Coronary artery (tissue), 2 donors: ENCODE results near the gene RBM26.
"Not testable (repeated sequence)": the region's sequence is repeated elsewhere in the genome, so short reads cannot be mapped to it uniquely, and the experiment has no call there.

Source experiments
- DNase-seq: peaks from one replicate; pipeline ENCODE4 v3.0.0-alpha.2; 2017; ENCODE audit warnings: low spot score
- H3K27ac ChIP-seq, 2 donors: fragments of 200-600 bp; sonication (generic); one replicate each; pipeline ENCODE4 v1.5.1; 2016 to 2019
- H3K4me3 ChIP-seq: fragments of 200-600 bp; sonication (generic); 2 replicates; pipeline ENCODE4 v1.5.1; 2016; ENCODE audit warnings: mild to moderate bottlenecking, moderate library complexity
- CTCF ChIP-seq: fragments of 200-600 bp; sonication (generic); IDR thresholded peaks from one replicate; pipeline ENCODE4 v1.5.1; 2019; ENCODE audit warnings: antibody characterized with exemption

RBM26 gene

GRCh38 chr13:79365981-79366380 is 40.1 kb downstream of the RBM26 start:
- Histone ChIP-seq H3K4me3 (no peak overlapping the region), H3K27ac (no peak overlapping the region)
- no peak for DNase-seq
- no peak for TF ChIP-seq CTCF

- DNase-seq, result no peak
- no peak for TF ChIP-seq CTCF
- no peak overlapping the region for H3K4me3 ChIP-seq
- H3K27ac ChIP-seq, result no peak overlapping the region
These were observed 44.8 kb downstream of the RBM26 start for GRCh38 chr13:79361299-79361698.

- no peak for DNase-seq
- Histone ChIP-seq H3K27ac (no peak overlapping the region), H3K4me3 (no peak overlapping the region)
- TF ChIP-seq CTCF, result no peak
These were observed 46.0 kb downstream of the RBM26 start for GRCh38 chr13:79360095-79360494.

GRCh38 chr13:79359064-79359463 is 47.0 kb downstream of the RBM26 start:
- Histone ChIP-seq H3K4me3 (no peak overlapping the region), H3K27ac (no peak overlapping the region)
- TF ChIP-seq CTCF, result no peak
- no peak for DNase-seq

GRCh38 chr13:79354285-79354684 is 51.8 kb downstream of the RBM26 start:
- no peak overlapping the region for H3K4me3 ChIP-seq
- no peak for TF ChIP-seq CTCF
- DNase-seq, result no peak
- H3K27ac ChIP-seq, result no peak overlapping the region

- TF ChIP-seq CTCF, result no peak
- no peak for DNase-seq
- no peak overlapping the region for H3K27ac ChIP-seq
- H3K4me3 ChIP-seq, result no peak overlapping the region
These were observed 52.4 kb downstream of the RBM26 start for GRCh38 chr13:79353693-79354092.

- no peak for DNase-seq
- TF ChIP-seq CTCF, result no peak
These were observed 53.9 kb downstream of the RBM26 start for GRCh38 chr13:79352107-79352506.

GRCh38 chr13:79349608-79350007 is 56.4 kb downstream of the RBM26 start:
- DNase-seq, H3K27ac ChIP-seq, H3K4me3 ChIP-seq: not testable (repeated sequence)

More at GRCh38 chr13:79352107-79352506, 53.9 kb downstream of the RBM26 start:
- no peak overlapping the region for H3K4me3 ChIP-seq
- no peak overlapping the region for H3K27ac ChIP-seq
